NCI-H2196 (cell line): ENCODE results near the gene NAT10.
"Not testable (repeated sequence)": the region's sequence is repeated elsewhere in the genome, so short reads cannot be mapped to it uniquely, and the experiment has no call there.

Experiments used
- DNase-seq: peaks from one replicate; lab custom pipeline; 2025; ENCODE audit not compliant: unreplicated experiment; lab: John Stamatoyannopoulos, UW

NAT10 gene

GRCh38 chr11:34105079-34105956, at the start of gene NAT10:
Gene NAT10, plus strand, starts transcription at chr11:34105629. Its CDS starts 2,597 bp downstream, at chr11:34108226.
- peak; percentile 98 for DNase-seq

DNA sequence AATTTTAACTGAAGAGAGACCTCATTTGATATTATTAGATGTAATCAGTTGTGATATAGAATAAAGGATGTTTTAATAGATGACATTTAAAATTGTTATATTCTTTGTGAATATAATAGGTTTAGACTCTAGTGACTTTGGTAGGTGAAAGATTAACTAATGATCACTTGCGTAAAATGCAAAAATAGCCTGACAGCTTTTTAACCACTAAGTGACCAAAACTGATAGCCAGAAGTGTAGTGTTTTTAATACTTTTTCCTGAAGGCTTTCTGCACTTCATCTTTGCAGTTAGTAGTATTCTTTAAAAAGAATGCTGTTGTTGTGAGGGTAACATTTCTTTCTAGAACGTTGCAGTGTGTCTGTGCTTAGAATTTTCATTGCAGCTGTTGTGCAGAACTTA, 48.8 kb upstream of the NAT10 start:
- DNase-seq = no peak

- no peak for DNase-seq
These were observed 42.2 kb upstream of the NAT10 start for GRCh38 chr11:34063061-34063795.

- DNase-seq = no peak
These were observed 41.1 kb upstream of the NAT10 start for GRCh38 chr11:34064291-34064690.

GRCh38 chr11:34065505-34066203, 39.8 kb upstream of the NAT10 start:
- no peak for DNase-seq

DNA sequence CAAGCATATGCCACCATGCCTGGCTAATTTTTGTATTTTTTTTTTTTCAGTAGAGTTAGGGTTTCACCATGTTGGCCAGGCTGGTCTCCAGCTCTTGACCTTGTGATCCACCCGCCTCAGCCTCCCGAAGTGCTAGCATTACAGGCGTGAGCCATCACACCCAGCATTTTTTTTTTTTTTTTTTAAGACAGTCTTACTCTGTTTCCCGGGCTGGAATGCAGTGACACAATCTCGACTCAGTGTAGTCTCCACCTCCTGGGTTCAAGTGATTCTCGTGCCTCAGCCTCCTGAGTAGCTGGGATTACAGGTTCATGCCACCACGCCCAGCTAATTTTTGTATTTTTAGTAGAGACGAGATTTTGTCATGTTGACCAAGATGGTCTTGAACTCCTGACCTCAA, 38.7 kb upstream of the NAT10 start:
- DNase-seq = not testable (repeated sequence)

DNA sequence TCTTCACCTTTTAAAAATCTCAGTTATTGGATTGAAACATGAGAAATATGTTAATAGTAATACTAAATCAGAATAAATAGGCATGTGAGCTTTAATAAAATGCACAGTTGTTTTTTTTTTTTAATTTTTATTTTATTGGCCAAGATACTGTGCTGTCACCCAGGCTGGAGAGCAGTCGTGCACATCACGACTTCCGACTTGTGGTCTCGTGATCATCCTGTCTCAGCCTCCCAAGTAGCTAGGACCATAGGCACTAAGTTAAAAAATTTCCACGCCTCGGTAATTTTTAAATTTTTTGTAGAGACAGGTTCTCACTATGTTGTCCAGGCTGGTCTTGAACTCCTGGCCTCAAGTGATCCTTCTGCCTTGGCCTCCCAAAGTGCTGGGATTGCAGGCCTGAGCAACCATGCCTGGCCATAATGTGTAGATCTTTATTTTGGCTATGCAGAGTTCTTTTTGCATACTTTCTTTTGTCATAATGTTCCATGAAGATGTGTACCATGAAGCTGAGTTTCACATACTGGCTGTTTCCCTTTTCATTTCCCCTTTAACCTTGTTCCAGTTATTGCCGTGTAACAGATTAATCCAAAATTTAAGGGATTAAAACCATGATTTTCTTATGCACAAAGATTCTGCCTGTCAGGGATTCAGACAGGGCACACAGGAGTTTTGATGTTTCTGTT, 37.9 kb upstream of the NAT10 start:
- no peak for DNase-seq

DNA sequence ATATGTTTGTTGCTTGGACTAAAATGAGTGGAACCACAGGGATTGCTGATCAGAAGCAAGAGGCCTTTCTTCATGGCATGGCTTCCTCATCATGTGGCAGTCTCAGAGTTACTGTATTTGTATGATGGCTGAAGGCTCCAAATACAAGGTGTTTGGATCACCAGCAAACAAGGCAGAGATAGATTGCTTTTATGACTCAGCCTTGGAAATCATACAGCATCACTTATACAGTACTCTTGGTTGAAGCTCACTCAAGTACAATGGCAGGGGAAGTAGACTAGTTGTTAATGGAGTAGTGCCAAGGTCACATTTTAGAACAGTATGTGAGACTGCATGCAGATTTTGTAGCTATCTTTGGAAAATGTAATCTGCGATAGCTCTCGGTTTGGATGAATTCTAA, 37.3 kb upstream of the NAT10 start:
- peak; percentile 35 for DNase-seq

DNA sequence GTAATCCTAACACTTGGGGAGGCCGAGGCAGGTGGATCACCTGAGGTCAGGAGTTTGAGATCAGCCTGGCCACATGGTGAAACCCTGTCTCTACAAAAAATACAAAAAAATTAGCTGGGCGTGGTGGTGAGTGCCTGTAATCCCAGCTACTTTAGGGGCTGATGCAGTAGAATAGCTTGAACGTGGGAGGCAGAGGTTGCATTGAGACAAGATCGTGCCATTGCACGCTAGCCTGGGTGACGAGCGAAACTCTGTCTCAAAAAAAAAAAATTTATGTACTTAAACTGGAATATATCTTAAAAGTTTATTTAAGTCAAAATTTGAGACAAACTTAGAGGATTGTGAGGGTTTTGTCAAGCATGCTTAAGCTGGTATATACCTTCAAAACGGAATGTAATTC, 34.1 kb upstream of the NAT10 start:
- DNase-seq = not testable (repeated sequence)

DNA sequence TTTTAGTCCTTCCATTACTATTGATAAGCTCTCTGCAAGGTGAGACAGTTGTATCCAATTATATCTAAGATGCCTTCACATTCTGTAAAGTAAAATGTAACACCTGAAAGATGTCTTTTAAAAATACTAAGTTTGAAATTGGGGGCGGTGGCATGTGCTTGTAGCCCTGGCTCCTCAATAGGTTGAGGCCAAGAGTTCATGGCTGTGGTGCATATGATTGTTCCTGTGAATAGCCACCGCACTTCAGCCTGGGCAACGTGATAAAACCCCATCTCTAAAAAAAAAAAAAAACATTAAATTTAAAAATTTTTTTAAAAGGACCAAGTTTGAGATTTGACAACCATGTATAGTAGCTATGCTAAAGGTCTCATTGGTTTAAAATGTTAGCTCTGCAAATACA, 33.4 kb upstream of the NAT10 start:
- no peak for DNase-seq

DNA sequence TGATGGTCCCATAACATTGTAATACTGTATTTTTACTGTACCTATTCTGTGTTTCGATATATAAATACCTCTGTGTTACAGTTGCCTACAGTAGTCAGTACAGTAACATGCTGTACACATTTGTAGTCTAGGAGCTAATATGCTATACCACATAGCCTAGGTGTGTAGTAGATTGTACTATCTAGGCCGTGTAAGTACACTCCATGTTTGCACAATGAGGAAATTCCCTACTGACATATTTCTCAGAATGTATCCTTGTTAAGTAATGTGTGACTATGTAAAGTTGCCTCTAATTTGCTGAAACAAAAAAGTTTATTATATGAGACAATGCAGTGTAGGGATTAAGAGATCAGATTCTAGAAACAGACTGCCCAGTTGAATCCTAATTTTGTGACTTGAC, 32.6 kb upstream of the NAT10 start:
- no peak for DNase-seq

- DNase-seq = no peak
These were observed 31.0 kb upstream of the NAT10 start for GRCh38 chr11:34074391-34074790.

DNA sequence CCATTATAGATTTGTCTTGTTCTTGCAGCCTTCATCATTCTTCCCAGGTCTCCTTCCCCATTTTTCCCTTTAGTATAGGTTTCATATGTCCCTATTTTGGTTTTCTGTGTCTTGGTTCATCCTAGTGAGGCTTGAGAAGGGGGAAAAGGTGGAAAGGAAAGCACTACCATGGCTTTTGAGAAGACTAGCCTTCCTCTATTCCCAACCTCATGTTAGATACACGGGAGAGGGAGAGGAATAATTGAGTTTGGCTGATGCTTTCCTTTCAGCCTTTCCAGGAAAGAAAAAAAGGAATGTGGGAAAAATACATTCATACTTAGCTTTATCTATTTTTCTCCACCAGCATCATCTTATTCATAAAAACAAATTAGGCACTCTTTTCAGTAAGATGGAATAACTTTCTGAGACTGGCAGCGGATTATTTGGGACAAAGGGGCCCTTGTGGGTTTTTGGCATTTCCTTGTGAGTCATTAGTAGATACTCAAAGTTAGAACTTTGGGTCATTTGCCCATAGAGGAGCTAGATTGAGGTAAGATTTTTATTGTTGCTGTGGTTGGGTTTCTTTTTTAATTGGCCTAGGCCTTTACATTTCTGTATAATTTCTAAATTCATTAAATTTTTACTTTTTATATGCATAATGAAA, 30.1 kb upstream of the NAT10 start:
- no peak for DNase-seq

DNA sequence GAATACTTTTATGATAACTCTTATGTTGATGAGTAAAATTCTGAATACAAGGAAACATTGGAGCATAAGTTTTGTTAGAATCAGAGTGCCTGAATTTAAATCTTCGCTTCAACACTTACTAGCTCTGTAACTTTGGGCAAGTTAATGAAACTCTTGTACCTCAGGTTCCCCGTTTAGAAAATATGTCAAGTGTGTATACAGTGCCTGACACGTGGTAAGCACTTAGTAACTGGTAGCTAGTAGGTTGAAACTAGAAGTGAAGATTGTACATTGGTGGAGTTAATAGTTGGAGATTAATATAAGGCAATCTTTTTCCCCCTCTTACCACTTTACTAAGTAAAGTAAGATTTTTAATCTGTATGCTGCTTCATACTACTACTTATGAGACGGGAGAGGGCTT, 24.8 kb upstream of the NAT10 start:
- DNase-seq = no peak

GRCh38 chr11:34084637-34085036, 20.8 kb upstream of the NAT10 start:
- no peak for DNase-seq

DNA sequence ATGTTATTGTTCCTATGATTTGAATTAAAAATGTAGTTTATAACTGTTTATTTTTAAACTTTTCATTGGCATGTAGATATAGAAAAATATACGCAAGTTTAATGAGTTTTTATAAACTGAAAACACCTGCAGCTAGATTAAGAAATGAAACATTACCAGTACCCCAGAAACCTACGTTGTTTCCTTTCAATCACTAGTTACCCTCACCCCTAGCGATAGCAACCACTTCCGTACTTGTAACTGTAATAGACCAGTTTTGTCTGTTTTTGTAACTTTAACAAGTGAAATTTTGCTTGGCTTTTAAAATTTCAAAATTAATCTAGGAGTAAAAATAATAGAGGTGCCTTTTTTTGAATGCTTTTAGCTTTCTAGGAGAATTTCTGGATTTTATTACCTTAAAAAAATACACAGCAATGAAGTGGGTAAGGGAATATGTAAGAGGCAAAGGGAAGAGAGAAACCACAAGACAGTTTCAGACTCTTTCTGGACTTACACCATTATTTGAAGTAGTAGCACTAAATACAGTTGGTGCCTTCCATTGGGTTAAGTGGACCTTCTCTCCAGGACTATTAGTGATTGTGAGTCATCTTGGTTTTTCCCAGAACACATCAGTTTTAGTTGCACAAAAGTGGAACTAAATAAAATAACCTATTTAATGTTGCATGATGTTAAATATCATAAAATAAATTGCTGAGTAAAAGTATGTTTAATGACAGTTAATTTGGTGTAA, 18.7 kb upstream of the NAT10 start:
- no peak for DNase-seq

DNA sequence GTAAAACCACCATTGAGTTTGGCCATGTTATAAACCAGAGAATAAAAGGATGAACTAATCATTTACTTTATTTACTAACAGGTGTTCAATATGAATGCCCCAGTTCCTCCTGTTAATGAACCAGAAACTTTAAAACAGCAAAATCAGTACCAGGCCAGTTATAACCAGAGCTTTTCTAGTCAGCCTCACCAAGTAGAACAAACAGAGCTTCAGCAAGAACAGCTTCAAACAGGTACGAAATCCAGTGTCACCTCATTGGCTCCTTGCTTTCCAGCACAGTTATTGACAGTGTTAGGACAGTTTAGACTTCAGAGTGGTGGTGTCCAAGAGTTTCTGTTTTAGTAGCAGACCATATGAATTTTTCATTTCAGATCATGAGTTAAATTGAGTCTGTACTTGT, 13.6 kb upstream of the NAT10 start:
- DNase-seq = no peak

DNA sequence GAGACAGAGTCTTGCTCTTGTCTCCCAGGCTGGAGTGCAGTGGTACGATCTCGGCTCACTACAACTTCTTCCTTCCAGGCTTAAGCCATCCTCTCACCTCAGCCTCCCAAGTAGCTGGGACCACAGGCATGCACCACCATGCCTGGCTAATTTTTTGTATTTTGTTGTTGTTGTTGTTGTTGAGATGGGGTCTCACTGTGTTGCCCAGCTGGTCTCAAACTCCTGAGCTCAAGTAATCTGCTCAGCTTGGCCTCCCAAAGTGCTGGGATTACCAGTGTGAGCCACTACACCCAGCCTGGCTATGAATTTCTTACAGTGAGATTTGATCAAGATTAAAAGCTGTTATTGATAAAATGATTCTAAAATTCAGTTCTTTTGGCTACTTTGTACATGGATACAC, 10.5 kb upstream of the NAT10 start:
- not testable (repeated sequence) for DNase-seq

DNA sequence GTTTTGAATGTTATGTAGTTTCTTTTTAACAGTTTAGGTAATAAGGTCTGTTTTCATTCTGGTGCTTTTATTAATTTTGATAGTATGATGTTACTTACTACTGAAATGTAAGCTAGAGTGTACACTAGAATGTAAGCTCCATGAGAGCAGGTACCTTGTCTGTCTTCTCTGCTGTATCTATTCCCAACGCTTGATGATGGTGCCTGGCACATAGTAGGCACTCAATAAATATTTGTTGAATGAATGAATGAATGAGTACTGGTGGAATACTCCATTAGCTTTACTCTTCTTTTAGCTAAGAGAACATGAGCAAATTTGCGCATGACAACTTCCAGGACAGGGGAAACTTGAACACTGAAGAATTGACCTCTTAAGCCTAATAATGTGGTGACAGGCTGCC, 6.6 kb upstream of the NAT10 start:
- no peak for DNase-seq

- no peak for DNase-seq
These were observed 750 bp upstream of the NAT10 start for GRCh38 chr11:34104680-34105078.
